GM12878 (cell line): Measurements from ENCODE around the gene TOMM20. TPM values are rescaled to one million over a fixed set of nuclear protein-coding genes. Genes with fewer than 3 reads are reported as not detected.
A peak's percentile ranks its signal among the peaks of the same experiment; 100 is the strongest.

ENCODE experiments used
- ATAC-seq: fragments of 200-7000 bp; cut with Tn5 transposase; 3 replicates; pipeline ENCODE4 v1.9.1; 2020; ENCODE audit warnings: mild to moderate bottlenecking, moderate library complexity
- BruUV-seq: library from RNA; stranded (reverse); fragments of 400-500 nt; replicated peaks from 2 replicates; lab custom pipeline; 2021; lab: Mats Ljungman, UMichigan
- CTCF ChIA-PET: fragments of 300-600 bp; sonication (Branson Sonifier 250); formaldehyde crosslinking; extraction: SDS; loops from one replicate; lab custom pipeline; 2021; ENCODE audit warnings: inconsistent platforms; lab: Yijun Ruan, JAX
- POLR2A ChIA-PET: fragments of 350-600 bp; formaldehyde crosslinking; extraction: SDS; loops from one replicate; lab custom pipeline; 2021; ENCODE audit warnings: inconsistent platforms; lab: Charles Lee
- RAD21 ChIA-PET: fragments of 300-600 bp; sonication (Branson Sonifier 250); formaldehyde crosslinking; loops from one replicate; lab custom pipeline; 2023; ENCODE audit warnings: antibody characterized with exemption; ENCODE audit not compliant: unreplicated experiment; lab: Charles Lee
- SMC1A ChIA-PET: fragments of 300-600 bp; sonication (Branson Sonifier 250); formaldehyde crosslinking; loops from one replicate; lab custom pipeline; 2023; ENCODE audit not compliant: unreplicated experiment, uncharacterized antibody; lab: Charles Lee
- DNase-seq: peaks from one replicate; pipeline ENCODE4 v3.0.0-alpha.2; 2011; ENCODE audit warnings: low read depth, low spot score
- FAIRE-seq: peaks from 3 replicates; lab custom pipeline; 2011; peaks lifted over from hg19 to GRCh38; lab: Jason Lieb, UNC
- H2AFZ ChIP-seq: 2 replicates; pipeline ENCODE4 v1.6.0; 2011; ENCODE audit warnings: low read depth, low read length, control low read depth; ENCODE audit not compliant: control insufficient read depth
- H3K27ac ChIP-seq: 2 replicates; pipeline ENCODE4 v1.5.1; 2011; ENCODE audit warnings: control low read depth; ENCODE audit not compliant: control insufficient read depth, insufficient read depth
- H3K27me3 ChIP-seq, 2 experiments: replicated peaks in 1 of 2; 2 replicates each; pipeline versions ENCODE4 v1.6.0 to v1.6.1; 2011; ENCODE audit warnings: low read length in 1 of 2; ENCODE audit not compliant: control insufficient read depth in 2 of 2, insufficient read depth in 2 of 2
- H3K36me3 ChIP-seq, 2 experiments: 2 replicates each; pipeline ENCODE4 v1.5.1; 2011; ENCODE audit warnings: low read length in 1 of 2; ENCODE audit not compliant: control insufficient read depth in 2 of 2, insufficient read depth in 2 of 2
- H3K4me1 ChIP-seq: 2 replicates; pipeline ENCODE4 v1.6.1; 2011; ENCODE audit warnings: mild to moderate bottlenecking, low read length, moderate library complexity, mixed read lengths; ENCODE audit not compliant: control insufficient read depth, insufficient read depth
- H3K4me2 ChIP-seq: 2 replicates; pipeline ENCODE4 v1.6.0; 2011; ENCODE audit warnings: control low read depth; ENCODE audit not compliant: control insufficient read depth, insufficient read depth
- H3K4me3 ChIP-seq: fragments of 200-600 bp; sonication (generic); 2 replicates; pipeline ENCODE4 v1.5.1; 2016
- H3K79me2 ChIP-seq: 2 replicates; pipeline ENCODE4 v1.6.0; 2011; ENCODE audit warnings: low read length; ENCODE audit not compliant: control insufficient read depth, insufficient read depth
- H3K9ac ChIP-seq: 2 replicates; pipeline ENCODE4 v1.8.0; 2011; ENCODE audit warnings: low read length, control low read depth, mixed read lengths; ENCODE audit not compliant: control insufficient read depth, insufficient read depth
- H3K9me3 ChIP-seq: replicated peaks from 3 replicates; pipeline ENCODE4 v1.5.1; 2011; ENCODE audit warnings: mild to moderate bottlenecking, low read length; ENCODE audit not compliant: control insufficient read depth, insufficient read depth
- H4K20me1 ChIP-seq: 2 replicates; pipeline ENCODE4 v1.6.0; 2011; ENCODE audit not compliant: control insufficient read depth, insufficient read depth
- ATF3 ChIP-seq: IDR thresholded peaks from 2 replicates; pipeline ENCODE4 v1.6.1; 2011; ENCODE audit warnings: low read depth, mild to moderate bottlenecking, low read length, moderate library complexity, borderline replicate concordance; ENCODE audit errors: extremely low read depth
- BACH1 ChIP-seq: fragments of 450-650 bp; IDR thresholded peaks from 2 replicates; pipeline ENCODE4 v1.6.1; 2017; ENCODE audit warnings: mild to moderate bottlenecking, borderline replicate concordance
- CBX5 ChIP-seq: sonication (generic); IDR thresholded peaks from 2 replicates; pipeline ENCODE4 v1.6.1; 2016; ENCODE audit warnings: low read depth, moderate library complexity, mild to moderate bottlenecking, inconsistent platforms
- CREM ChIP-seq: IDR thresholded peaks from 2 replicates; pipeline ENCODE4 v1.6.1; 2014; ENCODE audit warnings: antibody characterized with exemption, low read depth
- LARP7 ChIP-seq: fragments of 450-650 bp; IDR thresholded peaks from 2 replicates; pipeline ENCODE4 v1.6.1; 2017; ENCODE audit warnings: mild to moderate bottlenecking
- MLLT1 ChIP-seq: fragments of 450-650 bp; IDR thresholded peaks from 2 replicates; pipeline ENCODE4 v1.6.1; 2016; ENCODE audit warnings: mild to moderate bottlenecking
- POLR2AphosphoS5 ChIP-seq: IDR thresholded peaks from 2 replicates; pipeline ENCODE4 v1.6.1; 2011; ENCODE audit warnings: mild to moderate bottlenecking, low read length, inconsistent platforms
- RELA ChIP-seq: fragments of 450-650 bp; IDR thresholded peaks from 2 replicates; pipeline ENCODE4 v1.8.0; 2014; ENCODE audit warnings: borderline replicate concordance; ENCODE audit not compliant: partially characterized antibody
- SMARCA5 ChIP-seq: fragments of 450-650 bp; IDR thresholded peaks from 2 replicates; pipeline ENCODE4 v1.6.1; 2017; ENCODE audit warnings: mild to moderate bottlenecking
- ZBTB40 ChIP-seq: fragments of 450-650 bp; IDR thresholded peaks from 2 replicates; pipeline ENCODE4 v1.6.1; 2016; ENCODE audit warnings: mild to moderate bottlenecking, moderate library complexity, borderline replicate concordance
- ZNF687 ChIP-seq: fragments of 450-650 bp; IDR thresholded peaks from 2 replicates; pipeline ENCODE4 v1.6.1; 2017; ENCODE audit warnings: mild to moderate bottlenecking, moderate library complexity
- WGBS: methylation state at CpG from one replicate; pipeline ENCODE4 v1.1.6; 2016; ENCODE audit warnings: low lambda C conversion rate; ENCODE audit not compliant: insufficient replicate concordance, insufficient coverage; ENCODE audit errors: missing lambda C conversion rate; 5-methylcytosine and 5-hydroxymethylcytosine counted together
- in situ Hi-C: fragments of 300-500 bp; cut with MboI; formaldehyde crosslinking; loops from 9 replicates; pipeline ENCODE4 v1.14.3; 2018; ENCODE audit warnings: mixed read lengths
- intact Hi-C: fragments of 100-400 bp; cut with micrococcal nuclease; formaldehyde crosslinking; loops from one replicate; pipeline ENCODE4 v1.14.2; 2022; ENCODE audit not compliant: unreplicated experiment
- polyA plus RNA-seq, 11 experiments: library from polyadenylated mRNA; depleted of rRNA in 4 of 11; unstranded in 6 of 11; stranded (reverse) in 5 of 11; fragments of >200 nt; fragmentation: Nextera tagmentation in 4 of 11; fragmentation: Illumina TruSeq in 1 of 11; extraction: Ambion mirVana in 4 of 11; extraction: Trizol in 1 of 11; gene quantifications; 1 replicate in 1 of 11; 2 replicates in 10 of 11; pipeline versions ENCODE4 v1.2.1 to v1.2.3, GENCODE V29; 2011 to 2016; ENCODE audit warnings: inconsistent platforms in 2 of 11, missing spikeins in 2 of 11, low read depth in 1 of 11
- total RNA-seq, 4 experiments: library from RNA; depleted of rRNA in 3 of 4; stranded (reverse); fragments of >200 nt in 3 of 4; fragmentation: Illumina TruSeq in 1 of 4; extraction: Trizol in 1 of 4; gene quantifications; 2 replicates each; pipeline versions ENCODE4 v1.2.1 to v1.2.3, GENCODE V29; 2013 to 2021

Gene TOMM20
- total and polyA plus RNA-seq, 10 of the 15 experiments (the other 5 are each of a cell fraction or from before 2014, with no cell fraction given), result 39.8 to 138 (median 70.1) TPM

GRCh38 chr1:235076504-235077162 is 52.0 kb downstream of the TOMM20 start:
- Histone ChIP-seq H3K27me3 (no peaks in the 10 kb centered on the region), H3K9ac (peak overlapping the region; percentile 66), H2AFZ (no peak overlapping the region), H3K36me3 (no peaks in the 10 kb centered on the region), H3K27ac (peak overlapping the region; percentile 95), H3K4me2 (peak overlapping the region; percentile 76), H3K9me3 (no peaks in the 10 kb centered on the region), H3K4me1 (peaks cover 70% of the 10 kb centered on the region), H3K4me3 (peak overlapping the region; percentile 9; the same call in 1 of the 2 replicates), H3K79me2 (peaks cover 11% of the 10 kb centered on the region), H4K20me1 (no peaks in the 10 kb centered on the region)
- ATAC-seq (no peak), FAIRE-seq (no peak), DNase-seq (no peak)
- intact Hi-C loops, result loop anchor here (1.0 kb wide), 1 partner anchor 98 kb away; no protein-coding TSS in a partner anchor
- no TSS peak for BruUV-seq
- 98% methylated on average over 16 of the region's 16 CpGs for WGBS
- ChIA-PET RAD21 (interaction anchor here (0.7 to 7.9 kb wide), 22 partner anchors 25 to 578 kb away, joined by 3 to 85 read pairs (median 4); no protein-coding TSS in a partner anchor), CTCF (interaction anchor here (1.0 to 2.1 kb wide), 2 partner anchors 65 to 98 kb away, joined by 3 to 9 read pairs; no protein-coding TSS in a partner anchor), SMC1A (interaction anchor here (0.8 to 11.3 kb wide), 12 partner anchors 26 to 577 kb away, joined by 3 to 174 read pairs (median 5); no protein-coding TSS in a partner anchor), POLR2A (interaction anchor here (0.7 to 1.9 kb wide), 7 partner anchors 60 to 479 kb away, joined by 3 to 12 read pairs (median 3); no protein-coding TSS in a partner anchor)
- in situ Hi-C loops, result loop anchor here (25.0 kb wide), 1 partner anchor 964 kb away; no protein-coding TSS in a partner anchor
- TF ChIP-seq BACH1 (peak; percentile 44; the same call in 1 of the 2 replicates), MLLT1 (peak; percentile 92), ZNF687 (peak; percentile 42; the same call in 1 of the 2 replicates), ZBTB40 (peak; percentile 33; the same call in 1 of the 2 replicates), CREM (no peak), ATF3 (no peak), CBX5 (no peak), POLR2AphosphoS5 (peak; percentile 54; the same call in 1 of the 2 replicates), LARP7 (0 out of 2 replicates have a peak, but pooled peaks have one; percentile 30), SMARCA5 (no peak), RELA (no peak)
